ENCODE data around the gene SND1.
"Not testable (repeated sequence)": the region's sequence is repeated elsewhere in the genome, so short reads cannot be mapped to it uniquely, and the experiment has no call there.

The SND1 gene

GRCh38 chr7:127674361-127674760 lies 22.4 kb downstream of the SND1 start:
- Histone ChIP-seq H3K36me3 (ENCODE audit: insufficient read depth, low read length) (peaks cover 67% of the 10 kb centered on the region), H3K27ac (no peak overlapping the region), H3K9me3 (ENCODE audit: low read depth, low read length) (no peaks in the 10 kb centered on the region), H3K4me3 (no peak overlapping the region), H3K9ac (ENCODE audit: insufficient read length) (no peak overlapping the region)
- TF ChIP-seq EZH2 (IDR thresholded peaks at IDR 0.05), result no peak
- no peak for TF ChIP-seq FOXP2 (optimal IDR thresholded peaks at IDR 0.05; ENCODE audit: control extremely low read depth, extremely low read length, insufficient read depth)
- no peak for TF ChIP-seq POLR2AphosphoS5 (IDR thresholded peaks at IDR 0.05; ENCODE audit: borderline replicate concordance, low read depth, low read length)
- DNase-seq (ENCODE audit: low read depth, low spot score), result no peak

GRCh38 chr7:127674923-127675322 lies 22.9 kb downstream of the SND1 start:
- not testable (repeated sequence) for H3K27ac ChIP-seq; H3K4me3 ChIP-seq; DNase-seq (ENCODE audit: low read depth, low spot score); H3K9me3 ChIP-seq (ENCODE audit: low read depth, low read length); H3K9ac ChIP-seq (ENCODE audit: insufficient read length)
- peaks cover 67% of the 10 kb centered on the region for H3K36me3 ChIP-seq (ENCODE audit: insufficient read depth, low read length)

DNA sequence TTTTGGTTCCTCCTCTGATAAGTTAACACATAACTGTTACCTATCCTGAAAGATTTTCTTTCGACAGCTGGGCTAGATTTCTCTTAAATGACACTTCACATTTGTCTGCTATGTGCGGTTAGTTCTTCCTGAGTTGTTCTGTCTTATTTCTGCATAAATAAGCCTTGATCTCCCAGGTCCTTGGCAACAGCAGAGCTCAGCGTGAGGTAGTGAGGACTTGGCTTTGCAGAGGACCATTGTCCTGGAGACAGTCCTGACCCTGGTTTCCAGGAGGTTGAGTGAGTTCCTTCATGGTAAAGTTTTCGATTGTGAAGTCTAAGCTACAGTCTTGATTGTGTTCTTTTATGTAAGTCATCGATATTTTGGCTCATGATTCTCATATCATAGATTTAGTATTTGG lies 23.7 kb downstream of the SND1 start:
- peaks cover 64% of the 10 kb centered on the region for H3K36me3 ChIP-seq (ENCODE audit: insufficient read depth, low read length)
- no peak overlapping the region for H3K4me3 ChIP-seq

GRCh38 chr7:127677433-127678230 lies 25.6 kb downstream of the SND1 start:
- H3K36me3 ChIP-seq (ENCODE audit: insufficient read depth, low read length), result peaks cover 50% of the 10 kb centered on the region
- no peak overlapping the region for H3K27ac ChIP-seq
- TF ChIP-seq EZH2 (IDR thresholded peaks at IDR 0.05) (no peak), POLR2AphosphoS5 (IDR thresholded peaks at IDR 0.05; ENCODE audit: borderline replicate concordance, low read depth, low read length) (no peak), FOXP2 (optimal IDR thresholded peaks at IDR 0.05; ENCODE audit: control extremely low read depth, extremely low read length, insufficient read depth) (no peak)
- no peak for DNase-seq (ENCODE audit: low read depth, low spot score)
- no peak overlapping the region for H3K4me3 ChIP-seq
- no peaks in the 10 kb centered on the region for H3K9me3 ChIP-seq (ENCODE audit: low read depth, low read length)
- no peak overlapping the region for H3K9ac ChIP-seq (ENCODE audit: insufficient read length)

More for the DNA sequence above, 23.7 kb downstream of the SND1 start:
- Histone ChIP-seq H3K9ac (ENCODE audit: insufficient read length) (no peak overlapping the region), H3K9me3 (ENCODE audit: low read depth, low read length) (no peaks in the 10 kb centered on the region), H3K27ac (no peak overlapping the region)
- no peak for DNase-seq (ENCODE audit: low read depth, low spot score)
- no peak for TF ChIP-seq POLR2AphosphoS5 (IDR thresholded peaks at IDR 0.05; ENCODE audit: borderline replicate concordance, low read depth, low read length)
- TF ChIP-seq FOXP2 (optimal IDR thresholded peaks at IDR 0.05; ENCODE audit: control extremely low read depth, extremely low read length, insufficient read depth), result no peak
- no peak for TF ChIP-seq EZH2 (IDR thresholded peaks at IDR 0.05)

- no peak for DNase-seq (ENCODE audit: low read depth, low spot score)
- no peak overlapping the region for H3K9ac ChIP-seq (ENCODE audit: insufficient read length)
- H3K27ac ChIP-seq, result no peak overlapping the region
- no peaks in the 10 kb centered on the region for H3K9me3 ChIP-seq (ENCODE audit: low read depth, low read length)
- TF ChIP-seq POLR2AphosphoS5 (IDR thresholded peaks at IDR 0.05; ENCODE audit: borderline replicate concordance, low read depth, low read length) (no peak), FOXP2 (optimal IDR thresholded peaks at IDR 0.05; ENCODE audit: control extremely low read depth, extremely low read length, insufficient read depth) (no peak), EZH2 (IDR thresholded peaks at IDR 0.05) (no peak)
- peaks cover 49% of the 10 kb centered on the region for H3K36me3 ChIP-seq (ENCODE audit: insufficient read depth, low read length)
- no peak overlapping the region for H3K4me3 ChIP-seq
Measured at GRCh38 chr7:127678337-127678736, 26.3 kb downstream of the SND1 start.

DNA sequence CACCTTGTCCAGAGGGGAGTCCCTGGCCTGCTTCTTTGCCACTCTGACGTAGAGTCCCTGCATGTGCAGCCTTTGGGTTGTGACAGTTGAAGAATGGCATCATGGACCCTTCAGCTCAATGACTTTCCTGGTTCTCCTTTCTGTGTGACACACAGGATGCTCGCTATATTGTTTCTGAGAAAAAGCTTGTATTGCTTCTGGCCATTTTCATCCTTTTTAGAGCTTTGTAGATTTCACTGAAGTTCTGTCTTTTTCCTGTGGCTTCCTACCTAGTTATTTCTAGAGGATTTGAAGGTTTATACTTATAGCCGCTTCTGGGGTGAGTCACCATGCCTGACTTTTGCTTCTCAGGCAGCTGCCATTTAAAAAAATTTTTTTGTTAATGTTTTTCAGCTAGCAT lies 27.0 kb downstream of the SND1 start:
- H3K9me3 ChIP-seq (ENCODE audit: low read depth, low read length), result no peaks in the 10 kb centered on the region

GRCh38 chr7:127680983-127681382 lies 29.0 kb downstream of the SND1 start:
- no peaks in the 10 kb centered on the region for H3K9me3 ChIP-seq (ENCODE audit: low read depth, low read length)
- no peak overlapping the region for H3K9ac ChIP-seq (ENCODE audit: insufficient read length)
- H3K27ac ChIP-seq, result no peak overlapping the region
- H3K36me3 ChIP-seq (ENCODE audit: insufficient read depth, low read length), result peaks cover 42% of the 10 kb centered on the region
- H3K4me3 ChIP-seq, result no peak overlapping the region
- TF ChIP-seq FOXP2 (optimal IDR thresholded peaks at IDR 0.05; ENCODE audit: control extremely low read depth, extremely low read length, insufficient read depth) (no peak), EZH2 (IDR thresholded peaks at IDR 0.05) (no peak), POLR2AphosphoS5 (IDR thresholded peaks at IDR 0.05; ENCODE audit: borderline replicate concordance, low read depth, low read length) (no peak)
- no peak for DNase-seq (ENCODE audit: low read depth, low spot score)

More for the DNA sequence above, 27.0 kb downstream of the SND1 start:
- Histone ChIP-seq H3K27ac (no peak overlapping the region), H3K4me3 (no peak overlapping the region), H3K36me3 (ENCODE audit: insufficient read depth, low read length) (peaks cover 49% of the 10 kb centered on the region), H3K9ac (ENCODE audit: insufficient read length) (no peak overlapping the region)
- no peak for DNase-seq (ENCODE audit: low read depth, low spot score)
- no peak for TF ChIP-seq EZH2 (IDR thresholded peaks at IDR 0.05)
- TF ChIP-seq FOXP2 (optimal IDR thresholded peaks at IDR 0.05; ENCODE audit: control extremely low read depth, extremely low read length, insufficient read depth), result no peak
- no peak for TF ChIP-seq POLR2AphosphoS5 (IDR thresholded peaks at IDR 0.05; ENCODE audit: borderline replicate concordance, low read depth, low read length)

GRCh38 chr7:127682140-127682539 lies 30.1 kb downstream of the SND1 start:
- Histone ChIP-seq H3K9me3 (ENCODE audit: low read depth, low read length) (no peaks in the 10 kb centered on the region), H3K36me3 (ENCODE audit: insufficient read depth, low read length) (peaks cover 42% of the 10 kb centered on the region), H3K9ac (ENCODE audit: insufficient read length) (no peak overlapping the region), H3K4me3 (no peak overlapping the region), H3K27ac (no peak overlapping the region)
- TF ChIP-seq POLR2AphosphoS5 (IDR thresholded peaks at IDR 0.05; ENCODE audit: borderline replicate concordance, low read depth, low read length) (no peak), FOXP2 (optimal IDR thresholded peaks at IDR 0.05; ENCODE audit: control extremely low read depth, extremely low read length, insufficient read depth) (no peak), EZH2 (IDR thresholded peaks at IDR 0.05) (no peak)
- no peak for DNase-seq (ENCODE audit: low read depth, low spot score)
